IPS-18c (cell line): Measurements from ENCODE around the gene ATP2B1.

Experiments
- H3K4me3 ChIP-seq: 2 replicates; pipeline ENCODE4 v1.7.0; 2013; ENCODE audit warnings: low read depth, mild to moderate bottlenecking, low read length, moderate library complexity; ENCODE audit not compliant: insufficient read depth
- H3K9me3 ChIP-seq: one replicate; pipeline ENCODE4 v1.6.1; 2013; ENCODE audit warnings: mild to moderate bottlenecking, low read length, moderate library complexity; ENCODE audit not compliant: control insufficient read depth, insufficient read depth

Gene ATP2B1

GRCh38 chr12:89723276-89723675, 14.6 kb upstream of the ATP2B1 start:
- no peak overlapping the region for H3K4me3 ChIP-seq
- no peaks in the 10 kb centered on the region for H3K9me3 ChIP-seq

GRCh38 chr12:89721291-89721987, 12.8 kb upstream of the ATP2B1 start:
- no peaks in the 10 kb centered on the region for H3K9me3 ChIP-seq
- no peak overlapping the region for H3K4me3 ChIP-seq

- no peak overlapping the region for H3K4me3 ChIP-seq
- peaks cover 6% of the 10 kb centered on the region for H3K9me3 ChIP-seq
These were observed 9.3 kb upstream of the ATP2B1 start for GRCh38 chr12:89717759-89718523.

GRCh38 chr12:89712706-89713105, 4.1 kb upstream of the ATP2B1 start:
- Histone ChIP-seq H3K4me3 (no peak overlapping the region), H3K9me3 (peaks cover 6% of the 10 kb centered on the region)

GRCh38 chr12:89710873-89711750, 2.5 kb upstream of the ATP2B1 start:
- peaks cover 6% of the 10 kb centered on the region for H3K9me3 ChIP-seq
- no peak overlapping the region for H3K4me3 ChIP-seq

GRCh38 chr12:89709995-89710872, 1.6 kb upstream of the ATP2B1 start:
- Histone ChIP-seq H3K4me3 (peak overlapping the region; percentile 90), H3K9me3 (peaks cover 6% of the 10 kb centered on the region)

GRCh38 chr12:89709157-89709994, 738 bp upstream of the ATP2B1 start:
- Histone ChIP-seq H3K4me3 (peak overlapping the region; percentile 90), H3K9me3 (peaks cover 2% of the 10 kb centered on the region)

GRCh38 chr12:89707703-89708564, 704 bp downstream of the ATP2B1 start:
- Histone ChIP-seq H3K9me3 (no peaks in the 10 kb centered on the region), H3K4me3 (peak overlapping the region; percentile 87)

GRCh38 chr12:89706986-89707702, 1.5 kb downstream of the ATP2B1 start:
- peak overlapping the region; percentile 87 for H3K4me3 ChIP-seq
- H3K9me3 ChIP-seq: no peaks in the 10 kb centered on the region

GRCh38 chr12:89706551-89706950, 2.1 kb downstream of the ATP2B1 start:
- H3K4me3 ChIP-seq: no peak overlapping the region
- no peaks in the 10 kb centered on the region for H3K9me3 ChIP-seq

GRCh38 chr12:89704457-89704856, 4.2 kb downstream of the ATP2B1 start:
- H3K9me3 ChIP-seq: no peaks in the 10 kb centered on the region
- no peak overlapping the region for H3K4me3 ChIP-seq

- no peaks in the 10 kb centered on the region for H3K9me3 ChIP-seq
- no peak overlapping the region for H3K4me3 ChIP-seq
These were observed 4.9 kb downstream of the ATP2B1 start for GRCh38 chr12:89703768-89704167.

GRCh38 chr12:89702503-89702902, 6.1 kb downstream of the ATP2B1 start:
- Histone ChIP-seq H3K4me3 (no peak overlapping the region), H3K9me3 (no peaks in the 10 kb centered on the region)

- Histone ChIP-seq H3K4me3 (no peak overlapping the region), H3K9me3 (no peaks in the 10 kb centered on the region)
These were observed 6.9 kb downstream of the ATP2B1 start for GRCh38 chr12:89701606-89702206.
